ENCODE measurements around the gene F11. TPM values are rescaled to one million over a fixed set of nuclear protein-coding genes. Genes with fewer than 3 reads are reported as not detected.
"Not testable (repeated sequence)": the region's sequence is repeated elsewhere in the genome, so short reads cannot be mapped to it uniquely, and the experiment has no call there.

Gene F11
- total and polyA plus RNA-seq, 7 donors = 0.08 to 0.22 (median 0.19) TPM; not detected in 4

- Histone ChIP-seq H3K27me3 (ENCODE audit: insufficient read depth in 3 of 3, low read length in 2 of 3) (peaks cover 0 to 25% (median 2%) of the 10 kb centered on the region in 3 donors), H3K9me3 (no peaks in the 10 kb centered on the region), H3K36me3 (ENCODE audit: insufficient read depth in 1 of 2, low read depth in 1 of 2) (no peaks in the 10 kb centered on the region), H3K27ac (no peak overlapping the region), H3K4me1 (no peaks in the 10 kb centered on the region), H3K4me3 (no peak overlapping the region)
- DNase-seq (no peak), ATAC-seq (no peak)
- WGBS, 3 donors = 93 to 95% (median 95%) methylated on average over 5 of the region's 5 CpGs
- no peak for TF ChIP-seq CTCF (IDR thresholded peaks at IDR 0.05)
- intact Hi-C loops (cut with DNase I) = no loop called here
These were observed 38.2 kb downstream of the F11 start for GRCh38 chr4:186304216-186304615.

- no peak overlapping the region for H3K27ac ChIP-seq
- no peak for DNase-seq
- intact Hi-C loops (cut with DNase I) = no loop called here
- H3K4me3 ChIP-seq = no peak overlapping the region
- H3K27me3 ChIP-seq (ENCODE audit: insufficient read depth in 3 of 3, low read length in 2 of 3) = peaks cover 0 to 22% (median 2%) of the 10 kb centered on the region in 3 donors
- no peak for TF ChIP-seq CTCF (IDR thresholded peaks at IDR 0.05)
- H3K4me1 ChIP-seq = no peaks in the 10 kb centered on the region
- no peaks in the 10 kb centered on the region for H3K9me3 ChIP-seq
- no peak for ATAC-seq
- 27 to 33% (median 32%) methylated on average over 13 of the region's 13 CpGs for WGBS, 3 donors
- H3K36me3 ChIP-seq (ENCODE audit: insufficient read depth in 1 of 2, low read depth in 1 of 2) = no peaks in the 10 kb centered on the region
These were observed 39.0 kb downstream of the F11 start for GRCh38 chr4:186304866-186305505.

- DNase-seq = no peak
- intact Hi-C loops (cut with DNase I) = no loop called here
- 57 to 65% (median 65%) methylated on average over 4 of the region's 4 CpGs for WGBS, 3 donors
- Histone ChIP-seq H3K9me3 (no peaks in the 10 kb centered on the region), H3K4me1 (no peaks in the 10 kb centered on the region), H3K36me3 (ENCODE audit: insufficient read depth in 1 of 2, low read depth in 1 of 2) (no peaks in the 10 kb centered on the region), H3K4me3 (no peak overlapping the region), H3K27ac (no peak overlapping the region), H3K27me3 (ENCODE audit: insufficient read depth in 3 of 3, low read length in 2 of 3) (peaks cover 0 to 22% (median 2%) of the 10 kb centered on the region in 3 donors)
- no peak for ATAC-seq
- no peak for TF ChIP-seq CTCF (IDR thresholded peaks at IDR 0.05)
These were observed 41.5 kb downstream of the F11 start for GRCh38 chr4:186307497-186307896.

- H3K9me3 ChIP-seq = no peaks in the 10 kb centered on the region
- ATAC-seq = no peak
- no peak for DNase-seq
- 54 to 63% (median 56%) methylated on average over 3 of the region's 3 CpGs for WGBS, 3 donors
- H3K4me3 ChIP-seq = no peak overlapping the region
- no peaks in the 10 kb centered on the region for H3K36me3 ChIP-seq (ENCODE audit: insufficient read depth in 1 of 2, low read depth in 1 of 2)
- H3K27ac ChIP-seq = no peak overlapping the region
- no peaks in the 10 kb centered on the region for H3K4me1 ChIP-seq
- H3K27me3 ChIP-seq (ENCODE audit: insufficient read depth in 3 of 3, low read length in 2 of 3) = peaks cover 0 to 22% (median 2%) of the 10 kb centered on the region in 3 donors
- no peak for TF ChIP-seq CTCF (IDR thresholded peaks at IDR 0.05)
- intact Hi-C loops (cut with DNase I) = no loop called here
These were observed 41.9 kb downstream of the F11 start for GRCh38 chr4:186307916-186308315.

GRCh38 chr4:186318481-186318880, 52.5 kb downstream of the F11 start:
- ATAC-seq (no peak), DNase-seq (no peak)
- Histone ChIP-seq H3K27ac (no peak overlapping the region), H3K4me1 (no peaks in the 10 kb centered on the region), H3K36me3 (ENCODE audit: insufficient read depth in 1 of 2, low read depth in 1 of 2) (no peaks in the 10 kb centered on the region), H3K27me3 (ENCODE audit: insufficient read depth in 3 of 3, low read length in 2 of 3) (peaks cover 0 to 4% (median 0%) of the 10 kb centered on the region in 3 donors), H3K9me3 (no peaks in the 10 kb centered on the region), H3K4me3 (no peak overlapping the region)
- TF ChIP-seq CTCF (IDR thresholded peaks at IDR 0.05) = no peak
- 57 to 69% (median 59%) methylated on average over 6 of the region's 6 CpGs for WGBS, 3 donors
- intact Hi-C loops (cut with DNase I) = no loop called here

- intact Hi-C loops (cut with DNase I); DNase-seq; H3K4me1 ChIP-seq; H3K27me3 ChIP-seq (ENCODE audit: insufficient read depth in 3 of 3, low read length in 2 of 3); ATAC-seq; H3K9me3 ChIP-seq; H3K36me3 ChIP-seq (ENCODE audit: insufficient read depth in 1 of 2, low read depth in 1 of 2); H3K4me3 ChIP-seq; H3K27ac ChIP-seq: not testable (repeated sequence)
- 91 to 92% (median 92%) methylated on average over 24 to 33 of the region's 33 CpGs for WGBS, 3 donors
These were observed 58.7 kb downstream of the F11 start for GRCh38 chr4:186324660-186325059.

Measured in psoas muscle (tissue), 8 donors.